Measurements from ENCODE around the gene CD109.
A peak's percentile ranks its signal among the peaks of the same experiment; 100 is the strongest.

DNA sequence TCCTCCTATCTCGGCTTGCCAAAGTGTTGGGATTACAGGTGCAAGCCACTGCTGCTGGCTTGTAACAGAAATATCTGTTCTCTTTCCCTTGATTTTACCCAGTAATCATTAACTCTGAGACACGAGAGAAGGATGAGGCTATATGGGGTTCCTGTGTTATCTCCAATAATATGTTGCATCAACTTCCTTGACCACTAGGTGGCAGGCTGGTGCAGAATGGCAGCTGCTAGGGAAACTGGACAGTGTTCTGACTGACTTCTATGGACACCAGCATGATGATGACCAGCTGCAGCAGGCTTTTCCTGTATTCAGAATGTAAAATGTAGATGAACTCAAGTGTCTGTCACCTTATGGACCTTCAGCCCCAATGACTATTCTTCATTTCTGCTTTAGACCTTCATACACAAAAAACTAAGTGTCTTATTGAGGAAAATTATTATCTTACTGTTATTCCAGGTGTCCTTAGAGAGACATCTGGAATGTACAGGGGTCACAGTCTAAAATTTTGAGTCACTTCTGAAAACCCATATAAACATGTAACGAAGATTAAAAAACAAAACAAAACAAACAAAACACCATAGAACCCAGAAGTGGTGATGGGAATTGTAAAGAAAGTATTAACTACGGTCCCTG is 20.4 kb upstream of the CD109 start:
- 0 out of 2 replicates have a peak, but pooled peaks have one; percentile 6 for TF ChIP-seq GATA2 (IDR thresholded peaks at IDR 0.05; ENCODE audit: low read depth, low read length)
- no peak for TF ChIP-seq GATA3 (IDR thresholded peaks at IDR 0.05; ENCODE audit: low read depth, low read length)

All from SH-SY5Y (cell line).